ENCODE measurements around the gene MDK.

MDK gene

GRCh38 chr11:46391578-46392420 lies 10.3 kb downstream of the MDK start, which contains the start of gene CHRM4:
CHRM4 (minus strand) TSS chr11:46391776; CDS start chr11:46386557, 5,219 bp downstream.
- no peak for TF ChIP-seq FOXP2 (optimal IDR thresholded peaks at IDR 0.05; ENCODE audit: borderline replicate concordance, extremely low read depth, extremely low read length, insufficient read depth)
- TF ChIP-seq TAF1 (IDR thresholded peaks at IDR 0.05; ENCODE audit: borderline replicate concordance, insufficient read depth, low read length), result no peak
- no peak for TF ChIP-seq POLR2AphosphoS5 (IDR thresholded peaks at IDR 0.05; ENCODE audit: low read depth, low read length)
- TF ChIP-seq REST (IDR thresholded peaks at IDR 0.05; ENCODE audit: insufficient read depth in 1 of 2, low read depth in 2 of 2, low read length in 2 of 2), result peak; percentile 68 to 73; a peak in 3 of 4 replicates
- TF ChIP-seq SIN3A (IDR thresholded peaks at IDR 0.05; ENCODE audit: borderline replicate concordance, insufficient read depth, low read length), result no peak

DNA sequence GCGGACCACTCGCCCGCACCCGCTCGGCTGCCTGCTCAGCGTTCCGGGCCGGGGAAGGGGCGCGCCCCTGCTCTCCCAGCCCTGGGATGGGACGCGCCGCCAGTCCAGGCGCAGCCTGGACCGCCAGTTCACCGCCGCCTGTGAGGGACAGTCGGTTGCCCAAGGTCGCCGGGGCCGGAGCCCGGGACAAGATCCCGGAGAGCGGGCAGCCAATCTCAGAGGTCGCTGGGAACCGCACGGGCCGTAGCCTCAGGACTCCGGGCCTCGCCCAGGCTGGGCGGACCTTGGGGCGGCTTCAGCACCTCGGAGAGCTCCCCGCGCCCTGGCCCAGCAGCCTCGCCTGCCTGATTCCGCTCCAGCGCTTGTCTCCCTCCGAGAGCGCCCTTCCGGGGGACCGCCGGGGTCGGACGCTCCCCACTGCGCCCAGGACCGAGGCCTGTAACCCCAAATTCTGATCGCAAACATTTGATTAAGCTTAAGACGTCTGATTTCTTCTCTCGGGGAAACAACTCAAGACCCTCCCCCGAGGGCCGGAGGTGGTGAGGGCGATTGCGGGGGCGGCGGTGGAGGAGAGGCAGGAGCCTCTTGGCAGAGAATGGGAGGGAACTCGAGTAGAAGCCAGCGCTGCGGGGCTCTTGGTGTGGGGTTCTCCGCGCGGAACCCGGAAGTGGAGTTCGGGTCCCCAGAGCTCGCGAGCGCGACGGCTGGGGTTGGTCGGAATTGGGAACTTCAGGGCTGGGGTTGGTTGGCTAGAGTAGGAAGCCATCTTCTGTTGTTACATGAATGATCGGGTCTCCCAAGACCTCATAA lies 11.2 kb downstream of the MDK start:
- TF ChIP-seq FOXP2 (optimal IDR thresholded peaks at IDR 0.05; ENCODE audit: borderline replicate concordance, extremely low read depth, extremely low read length, insufficient read depth), result no peak
- TF ChIP-seq SIN3A (IDR thresholded peaks at IDR 0.05; ENCODE audit: borderline replicate concordance, insufficient read depth, low read length), result peak; percentile 99
- peak; percentile 99 for TF ChIP-seq REST (IDR thresholded peaks at IDR 0.05; ENCODE audit: insufficient read depth in 1 of 2, low read depth in 2 of 2, low read length in 2 of 2)

DNA sequence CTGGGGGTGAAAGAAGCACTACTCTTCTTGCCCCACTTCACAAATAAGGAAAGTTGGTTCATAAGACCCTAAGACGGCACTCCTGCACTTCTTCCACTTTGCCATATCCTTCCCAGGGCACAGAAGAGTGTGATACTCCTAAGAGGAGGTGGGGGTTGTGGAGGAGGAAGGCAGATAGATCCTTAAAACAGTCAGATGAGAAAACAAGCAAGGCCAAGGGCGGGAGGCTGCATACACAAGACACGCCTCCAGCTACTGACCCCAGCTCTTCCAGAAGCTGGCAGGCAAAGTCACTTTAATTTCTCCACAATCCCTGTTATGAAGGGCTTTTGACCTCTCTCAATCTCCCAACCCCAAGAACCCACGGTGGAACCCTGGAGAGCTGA lies 11.8 kb downstream of the MDK start:
- TF ChIP-seq FOXP2 (optimal IDR thresholded peaks at IDR 0.05; ENCODE audit: borderline replicate concordance, extremely low read depth, extremely low read length, insufficient read depth) (no peak), TAF1 (IDR thresholded peaks at IDR 0.05; ENCODE audit: borderline replicate concordance, insufficient read depth, low read length) (no peak), REST (IDR thresholded peaks at IDR 0.05; ENCODE audit: insufficient read depth in 1 of 2, low read depth in 2 of 2, low read length in 2 of 2) (0 out of 4 replicates have a peak, but pooled peaks of 1 of the 2 experiments have one; percentile 2), POLR2AphosphoS5 (IDR thresholded peaks at IDR 0.05; ENCODE audit: low read depth, low read length) (no peak), SIN3A (IDR thresholded peaks at IDR 0.05; ENCODE audit: borderline replicate concordance, insufficient read depth, low read length) (no peak)

GRCh38 chr11:46393759-46394158 lies 12.3 kb downstream of the MDK start:
- no peak for TF ChIP-seq POLR2AphosphoS5 (IDR thresholded peaks at IDR 0.05; ENCODE audit: low read depth, low read length)
- no peak for TF ChIP-seq REST (IDR thresholded peaks at IDR 0.05; ENCODE audit: insufficient read depth in 1 of 2, low read depth in 2 of 2, low read length in 2 of 2)
- TF ChIP-seq TAF1 (IDR thresholded peaks at IDR 0.05; ENCODE audit: borderline replicate concordance, insufficient read depth, low read length), result no peak
- TF ChIP-seq FOXP2 (optimal IDR thresholded peaks at IDR 0.05; ENCODE audit: borderline replicate concordance, extremely low read depth, extremely low read length, insufficient read depth), result no peak
- TF ChIP-seq SIN3A (IDR thresholded peaks at IDR 0.05; ENCODE audit: borderline replicate concordance, insufficient read depth, low read length), result no peak

Data from PFSK-1 (cell line).